Measurements from ENCODE around the gene JAKMIP2.
A peak's percentile ranks its signal among the peaks of the same experiment; 100 is the strongest.

The JAKMIP2 gene

DNA sequence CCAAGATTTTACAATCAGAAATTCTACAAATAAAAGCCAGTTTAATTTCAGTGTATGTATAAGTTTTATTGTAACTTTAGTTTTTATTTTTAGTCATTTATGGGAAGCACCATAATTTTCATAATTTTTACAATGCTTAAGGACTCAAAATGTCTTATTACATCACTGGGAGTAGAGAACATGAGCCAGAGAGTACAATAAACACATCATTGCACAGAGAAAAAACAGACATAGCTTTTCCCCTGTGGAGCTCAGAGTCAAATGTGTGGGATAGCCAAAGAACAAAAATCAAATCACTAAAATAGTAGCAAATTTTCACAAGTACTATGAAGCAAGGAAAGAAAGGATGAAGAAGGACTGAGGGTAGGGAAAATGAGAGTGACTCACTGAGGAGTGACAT is 5.5 kb upstream of the JAKMIP2 start:
- no peaks in the 10 kb centered on the region for H3K27me3 ChIP-seq (ENCODE audit: control insufficient read depth, insufficient read depth, low read length)
- no peak overlapping the region for H3K27ac ChIP-seq
- H3K9me3 ChIP-seq (ENCODE audit: control insufficient read depth, low read length): no peaks in the 10 kb centered on the region
- H3K9ac ChIP-seq: no peak overlapping the region
- H3K79me2 ChIP-seq: no peaks in the 10 kb centered on the region
- no peaks in the 10 kb centered on the region for H3K36me3 ChIP-seq (ENCODE audit: control insufficient read depth, insufficient read depth, low read length)
- H3K4me3 ChIP-seq (ENCODE audit: low read depth, low read length): no peak overlapping the region
- H3K4me2 ChIP-seq (ENCODE audit: low read length): no peak overlapping the region
- TF ChIP-seq, protein P1, sequence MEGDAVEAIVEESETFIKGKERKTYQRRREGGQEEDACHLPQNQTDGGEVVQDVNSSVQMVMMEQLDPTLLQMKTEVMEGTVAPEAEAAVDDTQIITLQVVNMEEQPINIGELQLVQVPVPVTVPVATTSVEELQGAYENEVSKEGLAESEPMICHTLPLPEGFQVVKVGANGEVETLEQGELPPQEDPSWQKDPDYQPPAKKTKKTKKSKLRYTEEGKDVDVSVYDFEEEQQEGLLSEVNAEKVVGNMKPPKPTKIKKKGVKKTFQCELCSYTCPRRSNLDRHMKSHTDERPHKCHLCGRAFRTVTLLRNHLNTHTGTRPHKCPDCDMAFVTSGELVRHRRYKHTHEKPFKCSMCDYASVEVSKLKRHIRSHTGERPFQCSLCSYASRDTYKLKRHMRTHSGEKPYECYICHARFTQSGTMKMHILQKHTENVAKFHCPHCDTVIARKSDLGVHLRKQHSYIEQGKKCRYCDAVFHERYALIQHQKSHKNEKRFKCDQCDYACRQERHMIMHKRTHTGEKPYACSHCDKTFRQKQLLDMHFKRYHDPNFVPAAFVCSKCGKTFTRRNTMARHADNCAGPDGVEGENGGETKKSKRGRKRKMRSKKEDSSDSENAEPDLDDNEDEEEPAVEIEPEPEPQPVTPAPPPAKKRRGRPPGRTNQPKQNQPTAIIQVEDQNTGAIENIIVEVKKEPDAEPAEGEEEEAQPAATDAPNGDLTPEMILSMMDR (IDR thresholded peaks at IDR 0.05): no peak
- no peaks in the 10 kb centered on the region for H3K4me1 ChIP-seq
- no peak overlapping the region for H2AFZ ChIP-seq

DNA sequence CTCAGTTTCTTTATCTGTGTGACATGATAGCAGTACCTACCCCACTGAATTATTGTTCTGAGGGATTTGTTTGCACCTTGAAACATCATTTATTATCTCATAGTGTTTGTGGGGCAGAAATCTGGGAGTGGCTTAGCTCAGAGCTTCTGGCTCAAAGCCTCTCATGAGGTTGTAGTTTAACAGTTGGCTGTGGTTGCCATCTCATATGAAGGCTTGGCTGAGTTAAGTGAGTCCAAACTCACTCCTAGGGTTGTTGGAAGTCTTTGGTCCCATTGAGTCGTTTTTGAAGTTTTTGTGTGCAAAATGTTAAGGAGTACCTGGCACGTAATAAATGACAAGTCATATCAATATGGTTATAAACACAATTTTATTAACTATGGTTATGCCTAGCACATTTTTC is 3.6 kb upstream of the JAKMIP2 start:
- Histone ChIP-seq H3K27ac (no peak overlapping the region), H2AFZ (no peak overlapping the region), H3K4me3 (ENCODE audit: low read depth, low read length) (no peak overlapping the region), H3K79me2 (no peaks in the 10 kb centered on the region), H3K9ac (no peak overlapping the region), H3K4me1 (peaks cover 3% of the 10 kb centered on the region), H3K27me3 (ENCODE audit: control insufficient read depth, insufficient read depth, low read length) (no peaks in the 10 kb centered on the region), H3K9me3 (ENCODE audit: control insufficient read depth, low read length) (no peaks in the 10 kb centered on the region), H3K4me2 (ENCODE audit: low read length) (no peak overlapping the region), H3K36me3 (ENCODE audit: control insufficient read depth, insufficient read depth, low read length) (no peaks in the 10 kb centered on the region)
- TF ChIP-seq, protein P1 (IDR thresholded peaks at IDR 0.05): no peak

- H3K27ac ChIP-seq: no peak overlapping the region
- H3K79me2 ChIP-seq: no peaks in the 10 kb centered on the region
- H3K4me1 ChIP-seq: peaks cover 3% of the 10 kb centered on the region
- no peaks in the 10 kb centered on the region for H3K9me3 ChIP-seq (ENCODE audit: control insufficient read depth, low read length)
- no peaks in the 10 kb centered on the region for H3K36me3 ChIP-seq (ENCODE audit: control insufficient read depth, insufficient read depth, low read length)
- no peak overlapping the region for H3K9ac ChIP-seq
- peak overlapping the region; percentile 9 for H2AFZ ChIP-seq
- no peak overlapping the region for H3K4me3 ChIP-seq (ENCODE audit: low read depth, low read length)
- no peak overlapping the region for H3K4me2 ChIP-seq (ENCODE audit: low read length)
- H3K27me3 ChIP-seq (ENCODE audit: control insufficient read depth, insufficient read depth, low read length): no peaks in the 10 kb centered on the region
- TF ChIP-seq, protein P1 (IDR thresholded peaks at IDR 0.05): no peak
Observed at GRCh38 chr5:147784146-147784987, 1.8 kb upstream of the JAKMIP2 start.

- Histone ChIP-seq H3K4me2 (ENCODE audit: low read length) (no peak overlapping the region), H3K4me3 (ENCODE audit: low read depth, low read length) (no peak overlapping the region), H3K4me1 (peaks cover 3% of the 10 kb centered on the region), H3K36me3 (ENCODE audit: control insufficient read depth, insufficient read depth, low read length) (no peaks in the 10 kb centered on the region), H3K27ac (no peak overlapping the region), H3K79me2 (no peaks in the 10 kb centered on the region), H2AFZ (peak overlapping the region; percentile 5), H3K27me3 (ENCODE audit: control insufficient read depth, insufficient read depth, low read length) (no peaks in the 10 kb centered on the region), H3K9ac (no peak overlapping the region), H3K9me3 (ENCODE audit: control insufficient read depth, low read length) (no peaks in the 10 kb centered on the region)
- TF ChIP-seq, protein P1 (IDR thresholded peaks at IDR 0.05): no peak
Observed at GRCh38 chr5:147780924-147781573, 1.5 kb downstream of the JAKMIP2 start.
